Ovary (tissue), 3 donors: ENCODE measurements around the gene CFAP299.

Source experiments
- CTCF ChIP-seq, 3 donors: fragments of 450-650 bp in 2 of 3; fragments of 200-600 bp in 1 of 3; IDR thresholded peaks; one replicate each; pipeline versions ENCODE4 v1.5.1 to v1.8.0; 2016 to 2022; ENCODE audit warnings: antibody characterized with exemption in 3 of 3, mild to moderate bottlenecking in 1 of 3
- EP300 ChIP-seq: sonication (generic); formaldehyde crosslinking; IDR thresholded peaks from one replicate; pipeline ENCODE4 v1.6.1; 2017; ENCODE audit warnings: antibody characterized with exemption
- donor health status: DM: no; HTN: no; CAD: no.

- TF ChIP-seq CTCF (IDR thresholded peaks at IDR 0.05), result no peak
- TF ChIP-seq EP300, result no peak
Observed at GRCh38 chr4:80447493-80447892, 112.0 kb downstream of the CFAP299 start.
